ENCODE data around the gene KRT1. TPM values are rescaled to one million over a fixed set of nuclear protein-coding genes. Genes with fewer than 3 reads are reported as not detected.

Gene KRT1
- polyA plus RNA-seq, 1 donor from 2014 or later, result not detected

- Histone ChIP-seq H3K9me3 (ENCODE audit: low read length) (no peaks in the 10 kb centered on the region), H3F3A (ENCODE audit: insufficient read depth, low read length, poor library complexity, severe bottlenecking) (no peaks in the 10 kb centered on the region), H4K20me1 (ENCODE audit: insufficient read depth) (no peaks in the 10 kb centered on the region), H2AFZ (ENCODE audit: low read depth, low read length) (no peak overlapping the region), H3K4me3 (ENCODE audit: low read length) (no peak overlapping the region), H3K4me2 (ENCODE audit: low read length) (no peak overlapping the region), H3K79me2 (replicated peaks; ENCODE audit: insufficient read depth, low read length) (no peaks in the 10 kb centered on the region), H3K36me3 (ENCODE audit: insufficient read depth, low read length) (no peaks in the 10 kb centered on the region), H3K27me3 (ENCODE audit: insufficient read depth, low read depth, low read length) (no peaks in the 10 kb centered on the region), H3K27ac (ENCODE audit: low read length) (no peak overlapping the region), H3K9ac (ENCODE audit: low read length) (no peak overlapping the region), H3K9me2 (ENCODE audit: insufficient read depth, low read length) (no peaks in the 10 kb centered on the region)
- no peak for TF ChIP-seq SMC3 (conservative IDR thresholded peaks at IDR 0.05; ENCODE audit: poor library complexity)
- no peak for TF ChIP-seq EP300 (conservative IDR thresholded peaks at IDR 0.05; ENCODE audit: poor library complexity, severe bottlenecking)
- TF ChIP-seq POLR2AphosphoS5 (IDR thresholded peaks at IDR 0.05), result no peak
- TF ChIP-seq TAF1 (IDR thresholded peaks at IDR 0.05; ENCODE audit: low read depth), result no peak
- TF ChIP-seq EZH2 (IDR thresholded peaks at IDR 0.05; ENCODE audit: borderline replicate concordance, insufficient read depth, low read length, poor library complexity, severe bottlenecking), result no peak
- no peak for TF ChIP-seq REST (IDR thresholded peaks at IDR 0.05; ENCODE audit: borderline replicate concordance)
- TF ChIP-seq RAD21 (conservative IDR thresholded peaks at IDR 0.05), result no peak
- TF ChIP-seq, protein P1, sequence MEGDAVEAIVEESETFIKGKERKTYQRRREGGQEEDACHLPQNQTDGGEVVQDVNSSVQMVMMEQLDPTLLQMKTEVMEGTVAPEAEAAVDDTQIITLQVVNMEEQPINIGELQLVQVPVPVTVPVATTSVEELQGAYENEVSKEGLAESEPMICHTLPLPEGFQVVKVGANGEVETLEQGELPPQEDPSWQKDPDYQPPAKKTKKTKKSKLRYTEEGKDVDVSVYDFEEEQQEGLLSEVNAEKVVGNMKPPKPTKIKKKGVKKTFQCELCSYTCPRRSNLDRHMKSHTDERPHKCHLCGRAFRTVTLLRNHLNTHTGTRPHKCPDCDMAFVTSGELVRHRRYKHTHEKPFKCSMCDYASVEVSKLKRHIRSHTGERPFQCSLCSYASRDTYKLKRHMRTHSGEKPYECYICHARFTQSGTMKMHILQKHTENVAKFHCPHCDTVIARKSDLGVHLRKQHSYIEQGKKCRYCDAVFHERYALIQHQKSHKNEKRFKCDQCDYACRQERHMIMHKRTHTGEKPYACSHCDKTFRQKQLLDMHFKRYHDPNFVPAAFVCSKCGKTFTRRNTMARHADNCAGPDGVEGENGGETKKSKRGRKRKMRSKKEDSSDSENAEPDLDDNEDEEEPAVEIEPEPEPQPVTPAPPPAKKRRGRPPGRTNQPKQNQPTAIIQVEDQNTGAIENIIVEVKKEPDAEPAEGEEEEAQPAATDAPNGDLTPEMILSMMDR (IDR thresholded peaks at IDR 0.05; ENCODE audit: poor library complexity, severe bottlenecking), result no peak
- no peak for TF ChIP-seq MXI1 (conservative IDR thresholded peaks at IDR 0.05; ENCODE audit: poor library complexity, severe bottlenecking)
Measured at GRCh38 chr12:52636592-52637258, 43.5 kb downstream of the KRT1 start.

DNA sequence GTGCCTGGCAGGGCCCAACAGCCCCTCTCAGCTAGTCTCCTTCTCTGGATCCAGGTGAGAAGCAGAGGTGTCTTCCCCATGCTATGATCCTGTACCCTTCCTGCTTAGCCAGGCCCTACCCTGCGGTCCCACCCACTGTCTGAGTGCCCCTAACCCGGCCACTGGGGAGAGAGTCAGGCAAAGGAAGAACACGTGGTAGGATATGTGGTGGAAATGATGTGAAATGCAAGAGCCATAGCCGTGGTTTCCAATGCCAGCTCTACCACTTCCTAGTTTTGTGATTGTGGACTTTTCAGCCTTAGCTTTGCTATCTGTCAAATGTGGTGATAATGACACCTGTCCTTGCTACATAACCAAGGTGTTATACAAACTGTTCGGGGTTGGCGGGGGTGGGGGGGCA is 44.0 kb downstream of the KRT1 start:
- H2AFZ ChIP-seq (ENCODE audit: low read depth, low read length), result no peak overlapping the region
- TF ChIP-seq EZH2 (IDR thresholded peaks at IDR 0.05; ENCODE audit: borderline replicate concordance, insufficient read depth, low read length, poor library complexity, severe bottlenecking) (no peak), REST (IDR thresholded peaks at IDR 0.05; ENCODE audit: borderline replicate concordance) (no peak), TAF1 (IDR thresholded peaks at IDR 0.05; ENCODE audit: low read depth) (no peak), POLR2AphosphoS5 (IDR thresholded peaks at IDR 0.05) (no peak), RAD21 (conservative IDR thresholded peaks at IDR 0.05) (no peak), MXI1 (conservative IDR thresholded peaks at IDR 0.05; ENCODE audit: poor library complexity, severe bottlenecking) (no peak), SMC3 (conservative IDR thresholded peaks at IDR 0.05; ENCODE audit: poor library complexity) (no peak), EP300 (conservative IDR thresholded peaks at IDR 0.05; ENCODE audit: poor library complexity, severe bottlenecking) (no peak)
- TF ChIP-seq, protein P1 (IDR thresholded peaks at IDR 0.05; ENCODE audit: poor library complexity, severe bottlenecking), result no peak
- no peak overlapping the region for H3K4me3 ChIP-seq (ENCODE audit: low read length)
- no peak overlapping the region for H3K9ac ChIP-seq (ENCODE audit: low read length)
- no peaks in the 10 kb centered on the region for H4K20me1 ChIP-seq (ENCODE audit: insufficient read depth)
- no peaks in the 10 kb centered on the region for H3K79me2 ChIP-seq (replicated peaks; ENCODE audit: insufficient read depth, low read length)
- H3K9me3 ChIP-seq (ENCODE audit: low read length), result no peaks in the 10 kb centered on the region
- no peaks in the 10 kb centered on the region for H3F3A ChIP-seq (ENCODE audit: insufficient read depth, low read length, poor library complexity, severe bottlenecking)
- H3K36me3 ChIP-seq (ENCODE audit: insufficient read depth, low read length), result no peaks in the 10 kb centered on the region
- no peaks in the 10 kb centered on the region for H3K9me2 ChIP-seq (ENCODE audit: insufficient read depth, low read length)
- no peak overlapping the region for H3K4me2 ChIP-seq (ENCODE audit: low read length)
- no peaks in the 10 kb centered on the region for H3K27me3 ChIP-seq (ENCODE audit: insufficient read depth, low read depth, low read length)
- H3K27ac ChIP-seq (ENCODE audit: low read length), result no peak overlapping the region

Measured in neural cell (in vitro differentiated cells).